Erythroblast (primary cell): ENCODE measurements around the gene MSTO1.
A peak's percentile ranks its signal among the peaks of the same experiment; 100 is the strongest.

Experiments used
- GATA1 ChIP-seq: IDR thresholded peaks from 2 replicates; pipeline ENCODE4 v1.6.1; 2011; ENCODE audit warnings: low read depth, mild to moderate bottlenecking, control low read depth, low read length, moderate library complexity
- POLR2A ChIP-seq: IDR thresholded peaks from 2 replicates; pipeline ENCODE4 v1.6.1; 2011; ENCODE audit warnings: mild to moderate bottlenecking, low read length

GRCh38 chr1:155609515-155610256 is at the start of gene MSTO1:
- peak; percentile 72 for TF ChIP-seq POLR2A
- TF ChIP-seq GATA1, result no peak
